HEK293T (cell line): ENCODE data around the gene VAV2.

Experiments used
- CTCF ChIA-PET: fragments of 350-600 bp; formaldehyde crosslinking; extraction: SDS; loops from one replicate; lab custom pipeline; 2021; ENCODE audit warnings: antibody characterized with exemption, inconsistent platforms; lab: Yijun Ruan, JAX
- POLR2A ChIA-PET: fragments of 350-600 bp; formaldehyde crosslinking; extraction: SDS; loops from one replicate; lab custom pipeline; 2020; ENCODE audit warnings: antibody characterized with exemption, inconsistent platforms; lab: Yijun Ruan, JAX
- DNase-seq: peaks from one replicate; pipeline ENCODE4 v3.0.0; 2012; ENCODE audit warnings: mixed read lengths; ENCODE audit errors: extremely low spot score
- ARNT ChIP-seq: fragments of 450-650 bp; IDR thresholded peaks from 2 replicates; pipeline ENCODE4 v1.6.1; 2017; ENCODE audit warnings: mild to moderate bottlenecking
- BHLHE40 ChIP-seq: fragments of 450-650 bp; IDR thresholded peaks from 2 replicates; pipeline ENCODE4 v1.6.1; 2016; ENCODE audit warnings: mild to moderate bottlenecking, moderate library complexity, borderline replicate concordance
- CTBP1 ChIP-seq: fragments of 450-650 bp; IDR thresholded peaks from 2 replicates; pipeline ENCODE4 v1.6.1; 2016; ENCODE audit warnings: borderline replicate concordance
- ELF4 ChIP-seq: fragments of 450-650 bp; IDR thresholded peaks from 2 replicates; pipeline ENCODE4 v1.6.1; 2017; ENCODE audit warnings: antibody characterized with exemption
- FOXA1 ChIP-seq: fragments of 450-650 bp; IDR thresholded peaks from 2 replicates; pipeline ENCODE4 v1.6.1; 2016; ENCODE audit warnings: mild to moderate bottlenecking
- FOXK2 ChIP-seq: fragments of 450-650 bp; IDR thresholded peaks from 2 replicates; pipeline ENCODE4 v1.6.1; 2016; ENCODE audit warnings: mild to moderate bottlenecking
- FOXM1 ChIP-seq: fragments of 450-650 bp; IDR thresholded peaks from 2 replicates; pipeline ENCODE4 v1.6.1; 2017; ENCODE audit warnings: mild to moderate bottlenecking, borderline replicate concordance
- HDGF ChIP-seq: fragments of 450-650 bp; IDR thresholded peaks from 2 replicates; pipeline ENCODE4 v1.6.1; 2017; ENCODE audit warnings: antibody characterized with exemption, borderline replicate concordance
- L3MBTL2 ChIP-seq: fragments of 450-650 bp; conservative IDR thresholded peaks from 2 replicates; pipeline ENCODE4 v1.6.1; 2016; ENCODE audit warnings: mild to moderate bottlenecking
- LEF1 ChIP-seq: fragments of 450-650 bp; IDR thresholded peaks from 2 replicates; pipeline ENCODE4 v1.6.1; 2017; ENCODE audit warnings: mild to moderate bottlenecking, borderline replicate concordance
- NFRKB ChIP-seq: fragments of 450-650 bp; IDR thresholded peaks from 2 replicates; pipeline ENCODE4 v1.6.1; 2016; ENCODE audit warnings: mild to moderate bottlenecking, moderate library complexity
- SP1 ChIP-seq: fragments of 450-650 bp; IDR thresholded peaks from 2 replicates; pipeline ENCODE4 v1.6.1; 2017
- SUZ12 ChIP-seq: fragments of 450-650 bp; IDR thresholded peaks from 2 replicates; pipeline ENCODE4 v1.6.1; 2016; ENCODE audit warnings: mild to moderate bottlenecking
- TARDBP ChIP-seq: fragments of 450-650 bp; IDR thresholded peaks from 2 replicates; pipeline ENCODE4 v1.6.1; 2016
- ZNF384 ChIP-seq: fragments of 450-650 bp; IDR thresholded peaks from 2 replicates; pipeline ENCODE4 v1.6.1; 2016
- TF ChIP-seq, protein P1 (sequence below): fragments of 450-650 bp; IDR thresholded peaks from 2 replicates; pipeline ENCODE4 v1.6.1; 2016

VAV2 gene

DNA sequence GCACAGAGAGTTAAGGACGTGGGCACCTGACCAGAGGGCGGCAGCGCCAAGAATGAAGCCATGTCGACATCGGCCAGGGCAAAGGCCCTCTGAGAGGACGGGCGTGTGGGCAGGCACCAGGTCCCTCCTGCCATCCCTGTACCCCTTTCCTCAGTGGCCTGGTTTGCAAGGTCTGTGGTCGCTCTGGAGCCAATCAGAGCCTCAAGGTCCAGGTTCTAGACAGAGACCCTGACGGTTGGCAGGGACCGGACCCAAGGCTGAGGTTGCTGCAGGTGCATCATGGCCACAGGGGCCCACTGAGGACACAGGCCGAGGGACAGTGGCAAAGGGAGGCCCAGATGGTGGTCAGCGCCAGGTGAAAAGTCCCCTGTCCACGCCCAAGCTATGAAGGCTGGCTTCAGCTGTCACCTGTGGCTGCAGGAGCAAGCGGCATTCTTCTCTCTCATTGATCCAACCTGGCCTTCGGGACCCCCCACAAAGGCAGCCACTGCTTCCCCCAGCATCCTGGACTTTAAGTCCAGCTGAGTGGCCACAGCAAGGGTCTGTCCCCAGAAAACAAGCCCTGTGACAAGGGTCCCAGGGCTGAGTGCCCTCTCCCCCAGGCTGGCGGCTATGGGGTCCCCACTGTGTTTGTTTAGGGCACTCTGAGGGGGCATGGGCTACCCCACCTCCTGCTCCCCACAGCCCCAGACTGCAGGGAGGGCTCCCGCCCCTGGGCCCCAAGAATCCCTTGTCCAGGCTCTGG, 48.9 kb downstream of the VAV2 start:
- ChIA-PET POLR2A (no interaction called here), CTCF (no interaction called here)
- TF ChIP-seq SP1, result no peak
- no peak for TF ChIP-seq HDGF
- TF ChIP-seq LEF1, result no peak
- no peak for TF ChIP-seq CTBP1
- no peak for TF ChIP-seq BHLHE40
- no peak for TF ChIP-seq ARNT
- no peak for TF ChIP-seq TARDBP
- no peak for TF ChIP-seq FOXK2
- TF ChIP-seq L3MBTL2, result no peak
- no peak for TF ChIP-seq FOXA1
- no peak for TF ChIP-seq SUZ12
- TF ChIP-seq, protein P1, sequence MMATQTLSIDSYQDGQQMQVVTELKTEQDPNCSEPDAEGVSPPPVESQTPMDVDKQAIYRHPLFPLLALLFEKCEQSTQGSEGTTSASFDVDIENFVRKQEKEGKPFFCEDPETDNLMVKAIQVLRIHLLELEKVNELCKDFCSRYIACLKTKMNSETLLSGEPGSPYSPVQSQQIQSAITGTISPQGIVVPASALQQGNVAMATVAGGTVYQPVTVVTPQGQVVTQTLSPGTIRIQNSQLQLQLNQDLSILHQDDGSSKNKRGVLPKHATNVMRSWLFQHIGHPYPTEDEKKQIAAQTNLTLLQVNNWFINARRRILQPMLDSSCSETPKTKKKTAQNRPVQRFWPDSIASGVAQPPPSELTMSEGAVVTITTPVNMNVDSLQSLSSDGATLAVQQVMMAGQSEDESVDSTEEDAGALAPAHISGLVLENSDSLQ, result no peak
- TF ChIP-seq NFRKB, result no peak
- TF ChIP-seq ZNF384, result no peak
- no peak for TF ChIP-seq FOXM1
- no peak for DNase-seq

DNA sequence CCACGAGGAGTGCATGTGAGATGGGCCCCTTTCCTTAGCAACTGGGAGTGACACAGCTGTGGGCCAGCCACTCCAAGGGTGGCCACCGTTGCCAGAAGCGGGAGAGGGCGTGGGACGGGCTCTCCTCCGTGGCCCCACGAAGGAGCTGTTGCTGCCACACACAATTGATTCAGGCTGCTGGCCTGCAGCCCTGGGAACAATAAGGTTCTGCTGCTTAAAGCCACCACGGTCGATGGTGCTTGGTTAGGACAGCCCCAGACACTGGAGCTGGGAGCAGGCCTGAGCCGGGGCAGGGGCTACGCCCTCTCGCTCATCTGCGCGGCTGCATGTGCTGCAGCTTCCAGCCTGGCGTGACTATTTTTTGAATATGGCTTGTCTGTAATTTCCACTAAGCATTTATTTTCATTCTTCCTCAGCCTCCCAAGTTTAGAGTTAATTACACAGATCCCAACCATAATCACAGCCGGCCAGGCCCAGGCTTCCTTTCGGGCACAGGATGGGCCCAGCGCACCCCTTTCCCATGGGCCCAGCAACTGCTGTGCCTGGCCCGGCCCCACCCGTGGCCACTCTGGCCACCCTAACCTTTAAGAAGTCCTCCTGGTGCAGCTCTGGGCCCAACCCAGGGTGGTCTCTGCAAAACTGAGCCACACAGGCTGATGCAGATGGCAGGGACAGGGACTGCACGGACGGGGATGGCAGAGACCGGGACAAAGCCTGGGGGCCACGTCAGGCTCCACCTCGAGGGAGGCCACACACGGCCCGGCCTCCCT, 49.7 kb downstream of the VAV2 start:
- ChIA-PET POLR2A (no interaction called here), CTCF (no interaction called here)
- TF ChIP-seq SP1 (no peak), HDGF (no peak), BHLHE40 (no peak), LEF1 (no peak)
- TF ChIP-seq, protein P1, result no peak
- DNase-seq, result no peak

DNA sequence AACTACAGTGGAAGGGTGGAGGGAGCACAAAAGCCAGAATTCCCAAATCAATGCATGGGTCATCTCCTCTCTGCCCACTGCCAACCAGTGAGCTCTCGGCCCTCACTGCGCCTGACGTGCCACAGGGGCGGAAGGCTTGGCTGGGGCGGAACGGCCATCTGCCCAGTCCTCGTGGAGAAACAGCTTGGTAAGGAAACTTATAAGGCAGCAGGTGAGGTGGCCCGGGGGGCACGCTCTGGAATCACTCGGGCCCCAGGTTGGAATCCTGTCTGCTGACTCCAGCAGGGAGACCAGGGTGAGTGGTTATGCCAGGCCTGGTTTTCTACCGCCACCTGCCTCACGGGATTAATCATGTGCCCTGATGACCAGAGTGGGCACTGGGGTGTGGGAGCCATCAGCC, 52.3 kb downstream of the VAV2 start:
- no peak for DNase-seq
- ChIA-PET POLR2A (no interaction called here), CTCF (no interaction called here)
- no peak for TF ChIP-seq FOXA1
- TF ChIP-seq BHLHE40, result no peak

DNA sequence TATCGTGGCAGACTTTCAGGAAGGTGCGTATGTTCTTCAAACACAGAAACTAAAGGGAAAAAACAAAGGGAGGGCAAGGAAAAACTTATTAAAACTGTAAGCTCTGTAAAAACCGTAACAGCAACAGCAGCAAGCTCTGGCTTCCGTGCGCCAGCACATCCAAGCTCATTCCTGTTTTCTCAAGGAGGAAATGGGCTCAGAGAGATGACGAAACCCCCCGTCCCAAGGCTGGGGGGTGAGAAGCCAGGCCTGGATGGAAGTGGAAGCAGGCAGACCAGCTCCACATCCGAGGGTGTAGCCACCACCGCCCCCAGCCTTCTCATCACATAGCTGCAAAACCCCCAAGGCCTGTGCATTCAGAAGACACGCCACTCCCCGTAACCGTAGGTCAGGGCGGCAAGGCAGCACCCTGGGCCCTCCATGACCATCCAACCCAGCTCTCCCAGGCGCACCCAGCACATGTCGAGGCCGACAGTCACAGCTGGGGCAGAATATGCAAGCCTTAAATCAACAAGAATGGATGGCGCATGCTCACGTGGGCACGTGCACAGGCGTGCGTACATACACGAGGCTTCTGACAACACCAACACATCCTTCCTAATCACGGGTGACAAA, 52.8 kb downstream of the VAV2 start:
- DNase-seq, result no peak
- TF ChIP-seq SP1 (no peak), LEF1 (no peak), BHLHE40 (no peak), FOXA1 (no peak), CTBP1 (no peak)
- TF ChIP-seq, protein P1, result no peak
- ChIA-PET POLR2A (no interaction called here), CTCF (interaction anchor here (0.5 kb wide), 1 partner anchor 1666 kb away, joined by 4 read pairs; no protein-coding TSS in a partner anchor)

DNA sequence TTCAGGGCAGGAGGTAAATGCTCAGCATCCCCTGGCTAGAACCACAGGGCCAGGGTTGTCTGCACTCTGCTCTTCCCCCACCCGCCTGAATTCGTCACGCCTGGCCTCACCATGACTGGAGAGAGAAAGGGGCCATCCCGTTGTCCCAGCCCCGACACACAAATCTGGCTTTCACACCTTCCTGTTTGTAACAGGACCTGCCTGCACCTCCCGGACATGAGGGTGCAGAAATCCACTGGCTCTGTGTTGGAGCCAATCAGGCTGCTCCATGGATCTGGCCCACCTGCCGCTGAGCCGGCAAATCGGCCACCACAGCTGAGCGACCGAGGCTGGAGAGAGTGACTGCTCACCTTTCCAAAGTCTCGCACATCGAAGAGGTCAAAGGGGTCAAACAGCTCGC, 53.4 kb downstream of the VAV2 start:
- no peak for DNase-seq
- ChIA-PET POLR2A (no interaction called here), CTCF (interaction anchor here (0.5 kb wide), 1 partner anchor 1665 kb away, joined by 4 read pairs; no protein-coding TSS in a partner anchor)
- TF ChIP-seq FOXK2, result no peak
- TF ChIP-seq FOXA1, result no peak
- TF ChIP-seq, protein P1, result no peak
- no peak for TF ChIP-seq HDGF
- TF ChIP-seq CTBP1, result no peak
- TF ChIP-seq NFRKB, result no peak
- TF ChIP-seq SUZ12, result no peak
- TF ChIP-seq TARDBP, result no peak
- TF ChIP-seq ZNF384, result no peak
- TF ChIP-seq SP1, result no peak
- TF ChIP-seq ARNT, result no peak
- TF ChIP-seq FOXM1, result no peak
- no peak for TF ChIP-seq BHLHE40
- TF ChIP-seq ELF4, result no peak
- no peak for TF ChIP-seq LEF1
- TF ChIP-seq L3MBTL2, result no peak

DNA sequence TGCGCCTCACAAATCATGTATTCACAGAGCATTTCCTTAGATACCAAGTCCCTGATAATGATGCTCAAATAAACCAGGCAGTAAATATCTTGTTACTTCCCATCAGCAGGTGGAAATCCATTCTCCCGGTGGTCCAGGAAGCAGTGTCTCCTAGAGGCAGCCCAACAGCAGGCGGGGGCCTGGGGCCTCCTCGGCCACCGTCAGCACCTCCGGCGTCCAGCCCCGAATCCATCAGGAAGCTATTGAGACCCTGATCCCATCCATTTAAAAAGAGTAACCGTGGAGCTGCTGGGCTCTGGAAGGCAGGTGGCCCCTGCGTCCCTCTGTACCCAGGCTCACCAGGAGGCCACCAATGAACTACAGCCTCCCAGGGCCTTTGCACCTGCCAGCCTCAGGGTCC, 54.0 kb downstream of the VAV2 start:
- ChIA-PET POLR2A (no interaction called here), CTCF (no interaction called here)
- DNase-seq, result no peak
- TF ChIP-seq ZNF384 (no peak), HDGF (no peak), ARNT (no peak), SP1 (no peak), CTBP1 (no peak), FOXM1 (no peak), SUZ12 (no peak), FOXA1 (no peak), FOXK2 (no peak), L3MBTL2 (no peak), BHLHE40 (no peak), LEF1 (no peak), TARDBP (no peak), NFRKB (no peak), ELF4 (no peak)
- TF ChIP-seq, protein P1, result no peak
